OCI-LY7 (cell line): Measurements from ENCODE around the gene SPNS1. TPM values are rescaled to one million over a fixed set of nuclear protein-coding genes. Genes with fewer than 3 reads are reported as not detected.

ENCODE experiments used
- BruUV-seq: library from RNA; stranded (reverse); fragments of 400-500 nt; replicated peaks from 2 replicates; lab custom pipeline; 2021; lab: Mats Ljungman, UMichigan
- CTCF ChIA-PET: fragments of 300-600 bp; sonication (Branson Sonifier 250); formaldehyde crosslinking; loops from one replicate; lab custom pipeline; 2022; ENCODE audit warnings: antibody characterized with exemption; ENCODE audit not compliant: unreplicated experiment; lab: Charles Lee
- POLR2A ChIA-PET: fragments of 300-600 bp; sonication (Branson Sonifier 250); formaldehyde crosslinking; loops from one replicate; lab custom pipeline; 2022; ENCODE audit warnings: antibody characterized with exemption; lab: Charles Lee
- DNase-seq: peaks from one replicate; pipeline ENCODE4 v3.0.0-alpha.2; 2015; ENCODE audit warnings: low spot score
- H2AFZ ChIP-seq: fragments of 200-600 bp; sonication (generic), shearing (Covaris generic); 2 replicates; pipeline ENCODE4 v1.6.1; 2014; ENCODE audit warnings: mild to moderate bottlenecking, antibody characterized with exemption, low read length, moderate library complexity
- H3K27ac ChIP-seq: fragments of 200-600 bp; sonication (generic); 2 replicates; pipeline ENCODE4 v1.5.1; 2014; ENCODE audit warnings: mixed run types, low read depth, mild to moderate bottlenecking, moderate library complexity, low read length, inconsistent platforms; ENCODE audit not compliant: poor library complexity, severe bottlenecking
- H3K36me3 ChIP-seq: fragments of 200-600 bp; sonication (generic); 2 replicates; pipeline ENCODE4 v1.6.1; 2014; ENCODE audit warnings: mild to moderate bottlenecking, antibody characterized with exemption, low read length, moderate library complexity, mixed read lengths; ENCODE audit not compliant: insufficient read depth
- H3K4me1 ChIP-seq: fragments of 200-600 bp; sonication (generic); 2 replicates; pipeline ENCODE4 v1.5.1; 2014; ENCODE audit warnings: mild to moderate bottlenecking, low read length; ENCODE audit not compliant: insufficient read depth, poor library complexity, severe bottlenecking
- H3K4me2 ChIP-seq: fragments of 200-600 bp; sonication (generic); 2 replicates; pipeline ENCODE4 v1.6.1; 2014; ENCODE audit warnings: mild to moderate bottlenecking, low read length
- H3K4me3 ChIP-seq: fragments of 200-600 bp; sonication (generic); 2 replicates; pipeline ENCODE4 v1.5.1; 2014; ENCODE audit warnings: mild to moderate bottlenecking, low read depth, low read length; ENCODE audit not compliant: poor library complexity, severe bottlenecking
- H3K79me2 ChIP-seq: fragments of 200-600 bp; sonication (generic); 2 replicates; pipeline ENCODE4 v1.6.1; 2016; ENCODE audit warnings: low read depth, mild to moderate bottlenecking, low read length, moderate library complexity, mixed read lengths; ENCODE audit not compliant: insufficient read depth
- H3K9me2 ChIP-seq: fragments of 200-600 bp; sonication (generic); 2 replicates; pipeline ENCODE4 v1.6.1; 2016; ENCODE audit warnings: mild to moderate bottlenecking, low read length, mixed read lengths; ENCODE audit not compliant: insufficient read depth
- H3K9me3 ChIP-seq: fragments of 200-600 bp; sonication (generic); 2 replicates; pipeline ENCODE4 v1.6.1; 2014; ENCODE audit warnings: mild to moderate bottlenecking, mixed run types, low read length, mixed read lengths
- H4K20me1 ChIP-seq: fragments of 200-600 bp; sonication (generic); 2 replicates; pipeline ENCODE4 v1.6.1; 2014; ENCODE audit warnings: mild to moderate bottlenecking, antibody characterized with exemption, low read length, moderate library complexity, mixed read lengths; ENCODE audit not compliant: insufficient read depth
- CTCF ChIP-seq: fragments of 200-600 bp; sonication (generic); conservative IDR thresholded peaks from 2 replicates; pipeline ENCODE4 v1.5.1; 2014; ENCODE audit warnings: mild to moderate bottlenecking, antibody characterized with exemption, low read length, moderate library complexity, mixed read lengths
- EZH2phosphoT487 ChIP-seq: fragments of 200-600 bp; sonication (generic); IDR thresholded peaks from 2 replicates; pipeline ENCODE4 v1.6.1; 2018; ENCODE audit warnings: low read depth, borderline replicate concordance, mild to moderate bottlenecking, mixed run types, antibody characterized with exemption, low read length, moderate library complexity, mixed read lengths
- intact Hi-C: fragments of 100-400 bp; cut with micrococcal nuclease; formaldehyde crosslinking; loops from one replicate; pipeline ENCODE4 v1.10.0; 2022; ENCODE audit not compliant: unreplicated experiment
- total RNA-seq, 2 experiments: library from RNA; depleted of rRNA in 1 of 2; stranded (reverse); fragments of >200 nt in 1 of 2; shearing (Covaris generic) in 1 of 2; gene quantifications; 2 replicates each; pipeline ENCODE4 v1.2.3, GENCODE V29; 2014 to 2022

SPNS1 gene
- total RNA-seq, 2 experiments from 2014 or later: 20.1 to 20.4 TPM

- H3K4me2 ChIP-seq: no peak overlapping the region
- intact Hi-C loops: no loop called here
- no TSS peak for BruUV-seq
- H3K9me3 ChIP-seq: no peaks in the 10 kb centered on the region
- H3K27ac ChIP-seq: no peak overlapping the region
- H4K20me1 ChIP-seq: no peaks in the 10 kb centered on the region
- CTCF ChIA-PET: no interaction called here
- H3K36me3 ChIP-seq: no peaks in the 10 kb centered on the region
- no peaks in the 10 kb centered on the region for H3K4me1 ChIP-seq
- TF ChIP-seq CTCF (no peak), EZH2phosphoT487 (no peak)
- POLR2A ChIA-PET: interaction anchor here (0.7 to 1.2 kb wide), 2 partner anchors 24 to 253 kb away, joined by 3 to 4 read pairs; no protein-coding TSS in a partner anchor
- no peaks in the 10 kb centered on the region for H3K9me2 ChIP-seq
- no peak for DNase-seq
- H2AFZ ChIP-seq: no peak overlapping the region
- no peak overlapping the region for H3K4me3 ChIP-seq
- H3K79me2 ChIP-seq: no peaks in the 10 kb centered on the region
These were observed 49.0 kb downstream of the SPNS1 start for GRCh38 chr16:29023279-29024277.

GRCh38 chr16:29024278-29024677 is 49.7 kb downstream of the SPNS1 start:
- no peak overlapping the region for H3K27ac ChIP-seq
- H3K9me3 ChIP-seq: no peaks in the 10 kb centered on the region
- no peaks in the 10 kb centered on the region for H3K79me2 ChIP-seq
- no TSS peak for BruUV-seq
- ChIA-PET POLR2A (interaction anchor here (1.2 kb wide), 1 partner anchor 252 kb away, joined by 3 read pairs; no protein-coding TSS in a partner anchor), CTCF (no interaction called here)
- TF ChIP-seq EZH2phosphoT487: no peak
- no peak for TF ChIP-seq CTCF
- no peaks in the 10 kb centered on the region for H3K36me3 ChIP-seq
- H4K20me1 ChIP-seq: no peaks in the 10 kb centered on the region
- H2AFZ ChIP-seq: no peak overlapping the region
- no peaks in the 10 kb centered on the region for H3K4me1 ChIP-seq
- DNase-seq: no peak
- intact Hi-C loops: no loop called here
- no peak overlapping the region for H3K4me2 ChIP-seq
- H3K9me2 ChIP-seq: no peaks in the 10 kb centered on the region
- H3K4me3 ChIP-seq: no peak overlapping the region

- intact Hi-C loops: no loop called here
- TF ChIP-seq EZH2phosphoT487 (no peak), CTCF (no peak)
- no peak overlapping the region for H3K4me3 ChIP-seq
- no TSS peak for BruUV-seq
- H3K9me2 ChIP-seq: no peaks in the 10 kb centered on the region
- H3K9me3 ChIP-seq: no peaks in the 10 kb centered on the region
- H3K79me2 ChIP-seq: no peaks in the 10 kb centered on the region
- H3K27ac ChIP-seq: no peak overlapping the region
- DNase-seq: no peak
- no peak overlapping the region for H3K4me2 ChIP-seq
- ChIA-PET CTCF (no interaction called here), POLR2A (no interaction called here)
- H3K4me1 ChIP-seq: no peaks in the 10 kb centered on the region
- no peaks in the 10 kb centered on the region for H3K36me3 ChIP-seq
- no peak overlapping the region for H2AFZ ChIP-seq
- no peaks in the 10 kb centered on the region for H4K20me1 ChIP-seq
These were observed 50.6 kb downstream of the SPNS1 start for GRCh38 chr16:29025218-29025617.
